WTC11 (cell line): ENCODE data around the gene CYP46A1. TPM values are rescaled to one million over a fixed set of nuclear protein-coding genes. Genes with fewer than 3 reads are reported as not detected.

Source experiments
- ATAC-seq: fragments of 200-7000 bp; cut with Tn5 transposase; 2 replicates; pipeline ENCODE4 v1.10.0; 2021; ENCODE audit warnings: mild to moderate bottlenecking, moderate library complexity
- CTCF ChIA-PET: fragments of 300-600 bp; sonication (Branson Sonifier 250); formaldehyde crosslinking; loops from one replicate; lab custom pipeline; 2021; ENCODE audit warnings: antibody characterized with exemption; lab: Charles Lee
- POLR2A ChIA-PET: fragments of 350-600 bp; sonication (Branson Sonifier 250); formaldehyde crosslinking; loops from one replicate; lab custom pipeline; 2021; ENCODE audit warnings: antibody characterized with exemption; lab: Charles Lee
- DNase-seq: peaks from one replicate; pipeline ENCODE4 v3.0.0; 2021; ENCODE audit warnings: low spot score
- H3K27ac Mint-ChIP-seq: 2 replicates; pipeline ENCODE4 v1.8.0; 2021; ENCODE audit warnings: mixed read lengths
- H3K27me3 Mint-ChIP-seq: 2 replicates; pipeline ENCODE4 v1.8.0; 2021; ENCODE audit warnings: low read depth, mild to moderate bottlenecking, moderate library complexity, mixed read lengths
- H3K36me3 Mint-ChIP-seq: 2 replicates; pipeline ENCODE4 v1.8.0; 2021; ENCODE audit warnings: mixed read lengths
- H3K4me1 Mint-ChIP-seq: 2 replicates; pipeline ENCODE4 v1.8.0; 2022; ENCODE audit warnings: mixed read lengths
- H3K4me3 Mint-ChIP-seq: 2 replicates; pipeline ENCODE4 v1.8.0; 2021; ENCODE audit warnings: mild to moderate bottlenecking, moderate library complexity, mixed read lengths
- H3K9me3 Mint-ChIP-seq: 2 replicates; pipeline ENCODE4 v1.8.0; 2021; ENCODE audit warnings: mixed read lengths
- ATF3 ChIP-seq: sonication (generic); formaldehyde crosslinking; conservative IDR thresholded peaks from 2 replicates; pipeline ENCODE4 v1.8.1; 2022; ENCODE audit warnings: mild to moderate bottlenecking, missing genetic modification reagents
- CTCF ChIP-seq: fragments of 200-600 bp; IDR thresholded peaks from 2 replicates; pipeline ENCODE4 v1.8.0; 2022; ENCODE audit warnings: antibody characterized with exemption
- ERG ChIP-seq: fragments of 250-450 bp; sonication (Bioruptor Pico); IDR thresholded peaks from 2 replicates; pipeline ENCODE4 v1.8.0; 2021; ENCODE audit warnings: mild to moderate bottlenecking
- ESRRA ChIP-seq: sonication (generic); formaldehyde crosslinking; IDR thresholded peaks from 2 replicates; pipeline ENCODE4 v1.8.1; 2022; ENCODE audit warnings: mild to moderate bottlenecking, missing genetic modification reagents, borderline replicate concordance
- FOXP4 ChIP-seq: sonication (generic); formaldehyde crosslinking; IDR thresholded peaks from 2 replicates; pipeline ENCODE4 v1.8.0; 2022; ENCODE audit warnings: mild to moderate bottlenecking, missing genetic modification reagents
- HMGXB4 ChIP-seq: sonication (generic); formaldehyde crosslinking; IDR thresholded peaks from 2 replicates; pipeline ENCODE4 v1.8.1; 2023; ENCODE audit warnings: mild to moderate bottlenecking, moderate library complexity, missing genetic modification reagents
- SMAD3 ChIP-seq: sonication (generic); formaldehyde crosslinking; IDR thresholded peaks from 2 replicates; pipeline ENCODE4 v1.8.0; 2022; ENCODE audit warnings: missing genetic modification reagents, mild to moderate bottlenecking, borderline replicate concordance
- SP1 ChIP-seq: sonication (generic); formaldehyde crosslinking; conservative IDR thresholded peaks from 2 replicates; pipeline ENCODE4 v1.8.1; 2022; ENCODE audit warnings: missing genetic modification reagents
- ZMAT4 ChIP-seq: fragments of 250-450 bp; sonication (Bioruptor Pico); IDR thresholded peaks from 2 replicates; pipeline ENCODE4 v1.9.0; 2021; ENCODE audit warnings: mild to moderate bottlenecking
- ZNF671 ChIP-seq: fragments of 250-450 bp; sonication (Bioruptor Pico); IDR thresholded peaks from 2 replicates; pipeline ENCODE4 v1.8.0; 2021; ENCODE audit warnings: mild to moderate bottlenecking
- total RNA-seq: library from RNA; stranded (reverse); gene quantifications from 3 replicates; pipeline ENCODE4 v1.2.3, GENCODE V29; 2021

CYP46A1 gene
- total RNA-seq, 1 experiment from 2014 or later, result 0.77 TPM

GRCh38 chr14:99722741-99723140 is 38.6 kb downstream of the CYP46A1 start (continued):
- no peak for TF ChIP-seq ATF3 (CRISPR knock-in tag)
- TF ChIP-seq SP1 (CRISPR knock-in tag), result no peak

GRCh38 chr14:99724196-99724891 is 40.2 kb downstream of the CYP46A1 start:
- TF ChIP-seq ERG (CRISPR knock-in tag), result no peak
- no peak for TF ChIP-seq FOXP4 (CRISPR knock-in tag)
- no peak for TF ChIP-seq ZNF671 (CRISPR knock-in tag)
- no peak for TF ChIP-seq ESRRA (CRISPR knock-in tag)
- TF ChIP-seq ZMAT4, result no peak
- CTCF ChIA-PET, result interaction anchor here (1.2 to 1.3 kb wide), 2 partner anchors 36 to 40 kb away, joined by 3 read pairs; partner anchors contain the start of gene CYP46A1
- POLR2A ChIA-PET, result no interaction called here

GRCh38 chr14:99724939-99725773 is 41.1 kb downstream of the CYP46A1 start:
- ChIA-PET POLR2A (no interaction called here), CTCF (interaction anchor here (1.3 kb wide), 1 partner anchor 37 kb away, joined by 3 read pairs; no protein-coding TSS in a partner anchor)

More at GRCh38 chr14:99724196-99724891, 40.2 kb downstream of the CYP46A1 start:
- Mint-ChIP-seq H3K27me3 (no peaks in the 10 kb centered on the region), H3K36me3 (no peaks in the 10 kb centered on the region), H3K4me3 (no peak overlapping the region), H3K4me1 (0 out of 2 replicates have a peak, but pooled peaks cover 2% of the 10 kb centered on the region), H3K9me3 (no peaks in the 10 kb centered on the region), H3K27ac (no peak overlapping the region)
- ATAC-seq, result no peak
- DNase-seq, result no peak

More at GRCh38 chr14:99724939-99725773, 41.1 kb downstream of the CYP46A1 start:
- Mint-ChIP-seq H3K27ac (no peak overlapping the region), H3K9me3 (no peaks in the 10 kb centered on the region), H3K4me3 (no peak overlapping the region), H3K36me3 (no peaks in the 10 kb centered on the region)
- no peak for DNase-seq
- TF ChIP-seq CTCF, result no peak
- TF ChIP-seq SMAD3 (CRISPR knock-in tag), result no peak
- no peak for TF ChIP-seq HMGXB4 (CRISPR knock-in tag)
- TF ChIP-seq, all 79 proteins: peak for 0
- Mint-ChIP-seq H3K4me1 (0 out of 2 replicates have a peak, but pooled peaks cover 2% of the 10 kb centered on the region), H3K27me3 (no peaks in the 10 kb centered on the region)
- ATAC-seq, result no peak
